Measurements from ENCODE around the gene LARP4B.

The LARP4B gene

DNA sequence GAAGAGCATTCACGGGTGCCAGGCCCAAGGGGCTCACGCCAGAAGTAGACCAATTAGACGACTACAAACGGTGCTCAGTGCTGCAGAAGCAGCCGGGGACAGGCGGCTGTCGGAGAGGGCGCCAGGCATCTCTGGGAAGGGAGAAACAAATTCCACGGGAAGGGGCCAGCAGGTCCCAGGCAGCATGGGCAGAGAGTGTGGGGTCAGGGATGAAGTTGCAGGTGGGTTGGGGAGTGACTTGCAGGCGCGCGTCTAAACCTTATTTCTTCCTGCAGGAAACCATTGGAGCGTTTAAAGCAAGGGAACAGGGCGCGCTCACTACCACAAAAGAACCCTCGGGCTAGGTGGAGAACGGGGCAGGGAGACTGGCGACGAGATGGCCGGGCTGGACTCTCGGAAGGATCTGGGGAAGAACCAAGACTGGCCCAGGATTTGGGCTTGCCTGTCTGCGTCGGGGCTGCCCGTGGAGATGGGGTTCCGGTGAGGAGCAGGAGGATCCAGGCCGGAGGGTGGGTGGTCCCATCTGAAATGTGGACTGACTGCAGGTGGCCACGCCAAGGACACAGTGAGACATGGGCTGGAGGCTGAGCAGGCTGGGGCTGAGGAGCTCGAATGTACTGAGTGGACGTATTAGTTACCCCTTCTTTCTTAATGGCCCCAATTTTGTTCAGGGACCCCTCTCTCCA is 125.7 kb downstream of the LARP4B start:
- H3K4me3 ChIP-seq (ENCODE audit: low read length) = no peak overlapping the region
- no peak for DNase-seq (ENCODE audit: low read depth)
- TF ChIP-seq, protein P1, sequence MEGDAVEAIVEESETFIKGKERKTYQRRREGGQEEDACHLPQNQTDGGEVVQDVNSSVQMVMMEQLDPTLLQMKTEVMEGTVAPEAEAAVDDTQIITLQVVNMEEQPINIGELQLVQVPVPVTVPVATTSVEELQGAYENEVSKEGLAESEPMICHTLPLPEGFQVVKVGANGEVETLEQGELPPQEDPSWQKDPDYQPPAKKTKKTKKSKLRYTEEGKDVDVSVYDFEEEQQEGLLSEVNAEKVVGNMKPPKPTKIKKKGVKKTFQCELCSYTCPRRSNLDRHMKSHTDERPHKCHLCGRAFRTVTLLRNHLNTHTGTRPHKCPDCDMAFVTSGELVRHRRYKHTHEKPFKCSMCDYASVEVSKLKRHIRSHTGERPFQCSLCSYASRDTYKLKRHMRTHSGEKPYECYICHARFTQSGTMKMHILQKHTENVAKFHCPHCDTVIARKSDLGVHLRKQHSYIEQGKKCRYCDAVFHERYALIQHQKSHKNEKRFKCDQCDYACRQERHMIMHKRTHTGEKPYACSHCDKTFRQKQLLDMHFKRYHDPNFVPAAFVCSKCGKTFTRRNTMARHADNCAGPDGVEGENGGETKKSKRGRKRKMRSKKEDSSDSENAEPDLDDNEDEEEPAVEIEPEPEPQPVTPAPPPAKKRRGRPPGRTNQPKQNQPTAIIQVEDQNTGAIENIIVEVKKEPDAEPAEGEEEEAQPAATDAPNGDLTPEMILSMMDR (conservative IDR thresholded peaks at IDR 0.05; ENCODE audit: low read length) = no peak

- TF ChIP-seq, protein P1 (conservative IDR thresholded peaks at IDR 0.05; ENCODE audit: low read length) = no peak
- no peak overlapping the region for H3K4me3 ChIP-seq (ENCODE audit: low read length)
- DNase-seq (ENCODE audit: low read depth) = no peak
Observed at GRCh38 chr10:804787-805619, 126.5 kb downstream of the LARP4B start.

DNA sequence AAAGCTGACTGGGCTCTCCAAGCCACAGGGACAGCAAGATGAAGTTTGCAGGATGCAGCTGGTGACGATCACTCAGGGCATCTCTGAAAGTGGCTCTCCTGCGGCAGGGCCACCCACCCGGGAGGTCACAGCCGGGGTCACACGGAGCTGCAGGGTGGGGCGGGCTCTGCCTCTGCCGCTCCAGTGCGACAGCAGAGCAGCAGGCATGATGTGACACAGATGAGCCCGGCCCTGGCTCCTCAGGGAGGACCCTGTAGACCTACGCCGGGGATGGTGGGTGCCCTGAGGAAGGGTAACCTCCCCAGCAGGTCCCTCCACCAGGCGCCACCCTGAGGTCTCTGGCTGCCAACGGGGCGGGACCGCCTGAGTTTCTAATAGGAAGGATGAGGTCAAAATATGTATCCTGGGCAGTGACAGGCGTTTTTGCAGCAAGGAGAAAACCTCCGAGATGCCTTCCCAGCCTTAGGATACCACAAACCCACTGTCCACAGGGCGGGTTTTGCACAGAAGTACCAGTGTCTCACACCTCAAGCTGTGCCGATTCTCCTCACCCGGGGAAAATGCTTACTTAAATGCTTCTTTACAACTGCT is 127.2 kb downstream of the LARP4B start:
- TF ChIP-seq, protein P1 (conservative IDR thresholded peaks at IDR 0.05; ENCODE audit: low read length) = no peak
- DNase-seq (ENCODE audit: low read depth) = no peak
- no peak overlapping the region for H3K4me3 ChIP-seq (ENCODE audit: low read length)

- DNase-seq (ENCODE audit: low read depth) = no peak
- H3K4me3 ChIP-seq (ENCODE audit: low read length) = no peak overlapping the region
- TF ChIP-seq, protein P1 (conservative IDR thresholded peaks at IDR 0.05; ENCODE audit: low read length) = no peak
Observed at GRCh38 chr10:803041-803741, 128.3 kb downstream of the LARP4B start.

DNA sequence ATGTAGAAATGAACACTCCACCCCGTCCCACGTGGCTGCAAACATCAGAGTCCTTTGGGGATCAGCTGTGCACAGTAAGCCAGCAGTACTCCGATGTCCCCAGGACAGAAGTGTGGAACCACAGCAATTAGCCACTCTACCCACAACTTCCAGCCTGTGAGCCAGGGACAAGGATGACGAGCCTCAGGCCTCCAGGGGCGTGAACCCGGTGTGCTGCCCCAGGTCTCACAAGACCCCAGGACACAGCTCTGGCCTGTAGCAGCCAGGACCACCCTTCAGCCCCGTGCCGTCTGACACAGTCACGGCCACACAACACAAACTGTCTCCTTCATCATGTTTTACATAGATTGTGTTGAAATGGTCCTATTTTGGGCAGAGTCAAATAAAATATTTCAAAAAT is 129.0 kb downstream of the LARP4B start:
- TF ChIP-seq, protein P1 (conservative IDR thresholded peaks at IDR 0.05; ENCODE audit: low read length) = no peak
- H3K4me3 ChIP-seq (ENCODE audit: low read length) = no peak overlapping the region
- DNase-seq (ENCODE audit: low read depth) = no peak

- TF ChIP-seq, protein P1 (conservative IDR thresholded peaks at IDR 0.05; ENCODE audit: low read length) = no peak
- DNase-seq (ENCODE audit: low read depth) = no peak
- no peak overlapping the region for H3K4me3 ChIP-seq (ENCODE audit: low read length)
Observed at GRCh38 chr10:797179-797578, 134.3 kb downstream of the LARP4B start.
